ENCODE measurements around the gene FAM171A1. TPM values are rescaled to one million over a fixed set of nuclear protein-coding genes. Genes with fewer than 3 reads are reported as not detected.
A peak's percentile ranks its signal among the peaks of the same experiment; 100 is the strongest.

FAM171A1 gene
- total RNA-seq, 1 experiment from 2014 or later: 25.7 TPM

- Histone ChIP-seq H3K36me3 (replicated peaks; ENCODE audit: control insufficient read depth, insufficient read depth, low read length) (no peaks in the 10 kb centered on the region), H3K27me3 (ENCODE audit: control insufficient read depth, insufficient read depth, low read length) (no peaks in the 10 kb centered on the region), H3K4me3 (ENCODE audit: insufficient read depth, low read depth, low read length) (no peak overlapping the region)
- DNase-seq: no peak
Observed at GRCh38 chr10:15176269-15176668, 194.8 kb downstream of the FAM171A1 start.

- Histone ChIP-seq H3K36me3 (replicated peaks; ENCODE audit: control insufficient read depth, insufficient read depth, low read length) (no peaks in the 10 kb centered on the region), H3K27me3 (ENCODE audit: control insufficient read depth, insufficient read depth, low read length) (no peaks in the 10 kb centered on the region), H3K4me3 (ENCODE audit: insufficient read depth, low read depth, low read length) (no peak overlapping the region)
- DNase-seq: no peak
Observed at GRCh38 chr10:15175587-15175986, 195.5 kb downstream of the FAM171A1 start.

- H3K36me3 ChIP-seq (replicated peaks; ENCODE audit: control insufficient read depth, insufficient read depth, low read length): no peaks in the 10 kb centered on the region
- H3K27me3 ChIP-seq (ENCODE audit: control insufficient read depth, insufficient read depth, low read length): peaks cover 2% of the 10 kb centered on the region; the same call in 1 of the 2 replicates
- no peak overlapping the region for H3K4me3 ChIP-seq (ENCODE audit: insufficient read depth, low read depth, low read length)
- no peak for DNase-seq
Observed at GRCh38 chr10:15172306-15172840, 198.7 kb downstream of the FAM171A1 start.

GRCh38 chr10:15169555-15170401, 201.3 kb downstream of the FAM171A1 start:
- DNase-seq: no peak
- H3K27me3 ChIP-seq (ENCODE audit: control insufficient read depth, insufficient read depth, low read length): peaks cover 2% of the 10 kb centered on the region; the same call in 1 of the 2 replicates

GRCh38 chr10:15168786-15169554, 202.1 kb downstream of the FAM171A1 start:
- H3K27me3 ChIP-seq (ENCODE audit: control insufficient read depth, insufficient read depth, low read length): peaks cover 2% of the 10 kb centered on the region; the same call in 1 of the 2 replicates
- peak; percentile 99 for DNase-seq
- H3K4me3 ChIP-seq (ENCODE audit: insufficient read depth, low read depth, low read length): 0 out of 2 replicates have a peak overlapping the region, but pooled peaks have one; percentile 5
- no peaks in the 10 kb centered on the region for H3K36me3 ChIP-seq (replicated peaks; ENCODE audit: control insufficient read depth, insufficient read depth, low read length)

More at GRCh38 chr10:15169555-15170401, 201.3 kb downstream of the FAM171A1 start:
- H3K36me3 ChIP-seq (replicated peaks; ENCODE audit: control insufficient read depth, insufficient read depth, low read length): no peaks in the 10 kb centered on the region
- H3K4me3 ChIP-seq (ENCODE audit: insufficient read depth, low read depth, low read length): no peak overlapping the region

- no peak for DNase-seq
- Histone ChIP-seq H3K27me3 (ENCODE audit: control insufficient read depth, insufficient read depth, low read length) (peaks cover 2% of the 10 kb centered on the region; the same call in 1 of the 2 replicates), H3K4me3 (ENCODE audit: insufficient read depth, low read depth, low read length) (peak within 1 kb of the TSS; percentile 95), H3K36me3 (replicated peaks; ENCODE audit: control insufficient read depth, insufficient read depth, low read length) (no peaks in the 10 kb centered on the region)
Observed at GRCh38 chr10:15168291-15168785, 202.8 kb downstream of the FAM171A1 start, which contains the start of gene NMT2. Gene NMT2, minus strand, starts transcription at chr10:15168693. Its CDS starts 81 bp downstream, at chr10:15168612.

- Histone ChIP-seq H3K27me3 (ENCODE audit: control insufficient read depth, insufficient read depth, low read length) (peaks cover 2% of the 10 kb centered on the region; the same call in 1 of the 2 replicates), H3K36me3 (replicated peaks; ENCODE audit: control insufficient read depth, insufficient read depth, low read length) (no peaks in the 10 kb centered on the region)
- DNase-seq: peak; percentile 87
Observed at GRCh38 chr10:15167411-15168290, 203.4 kb downstream of the FAM171A1 start.

GRCh38 chr10:15166325-15166724, 204.8 kb downstream of the FAM171A1 start:
- Histone ChIP-seq H3K27me3 (ENCODE audit: control insufficient read depth, insufficient read depth, low read length) (peaks cover 2% of the 10 kb centered on the region; the same call in 1 of the 2 replicates), H3K36me3 (replicated peaks; ENCODE audit: control insufficient read depth, insufficient read depth, low read length) (no peaks in the 10 kb centered on the region), H3K4me3 (ENCODE audit: insufficient read depth, low read depth, low read length) (no peak overlapping the region)
- no peak for DNase-seq

More at GRCh38 chr10:15167411-15168290, 203.4 kb downstream of the FAM171A1 start:
- peak overlapping the region; percentile 95 for H3K4me3 ChIP-seq (ENCODE audit: insufficient read depth, low read depth, low read length)

- no peak overlapping the region for H3K4me3 ChIP-seq (ENCODE audit: insufficient read depth, low read depth, low read length)
- no peaks in the 10 kb centered on the region for H3K36me3 ChIP-seq (replicated peaks; ENCODE audit: control insufficient read depth, insufficient read depth, low read length)
- H3K27me3 ChIP-seq (ENCODE audit: control insufficient read depth, insufficient read depth, low read length): no peaks in the 10 kb centered on the region
- DNase-seq: no peak
Observed at GRCh38 chr10:15163253-15163828, 207.7 kb downstream of the FAM171A1 start.

Other genes starting within 250 kb of the FAM171A1 start
- gene NMT2, start 202.6 kb downstream of the FAM171A1 start, total RNA-seq (2014; rRNA removed; shearing (Covaris generic)): 10.6 and 12.3 TPM in 2 replicates